ENCODE measurements around the gene ST8SIA2.

The ST8SIA2 gene

DNA sequence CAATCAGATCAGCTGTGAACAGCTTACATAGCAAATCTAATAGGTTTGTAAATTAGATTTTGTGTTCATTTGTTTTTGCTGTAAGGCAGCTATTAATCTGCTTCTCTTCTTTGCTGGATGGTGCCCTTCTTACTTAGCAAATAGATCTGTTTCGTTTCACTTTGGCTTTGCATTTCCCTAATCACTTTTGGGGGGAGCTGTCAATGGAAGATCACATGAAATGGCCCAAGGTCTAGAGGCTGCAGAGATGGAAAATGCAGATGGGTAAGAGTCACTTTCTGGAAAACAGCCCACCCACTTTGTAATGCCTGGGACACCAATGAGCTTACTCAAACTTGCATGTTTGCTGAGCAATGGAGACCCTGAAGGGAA, 36.4 kb downstream of the ST8SIA2 start:
- Histone ChIP-seq H3K27me3 (replicated peaks; ENCODE audit: control insufficient read depth, insufficient read depth, low read length, poor library complexity, severe bottlenecking) (no peaks in the 10 kb centered on the region), H3K4me3 (ENCODE audit: insufficient read depth, low read depth, low read length, poor library complexity, severe bottlenecking) (no peak overlapping the region), H3K4me1 (ENCODE audit: control insufficient read depth, insufficient read depth, low read length, poor library complexity, severe bottlenecking) (no peaks in the 10 kb centered on the region), H3K9me3 (ENCODE audit: control insufficient read depth, low read length) (no peaks in the 10 kb centered on the region), H3K27ac (ENCODE audit: insufficient read depth, low read length, poor library complexity, severe bottlenecking) (no peak overlapping the region), H3K36me3 (ENCODE audit: control insufficient read depth, insufficient read depth, low read length) (no peaks in the 10 kb centered on the region)
- DNase-seq = no peak

DNA sequence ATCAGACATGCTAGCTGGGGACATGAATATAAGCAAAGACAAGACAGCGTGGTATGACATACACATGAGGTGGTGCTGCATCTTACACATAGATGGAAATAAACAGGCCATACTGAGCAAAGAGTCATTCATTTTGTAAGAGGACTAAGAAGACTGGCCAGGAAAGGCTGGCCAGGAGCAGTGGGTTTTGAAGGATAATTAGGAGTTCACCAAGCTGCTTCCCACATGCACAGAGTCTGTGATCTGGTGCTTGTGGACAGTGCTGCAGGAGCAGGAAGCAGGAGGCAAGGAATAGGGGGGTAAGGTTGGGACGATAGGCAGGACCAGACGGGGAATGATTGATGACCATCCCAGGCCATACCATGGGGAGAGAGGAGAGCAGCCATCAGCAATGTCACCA, 41.5 kb downstream of the ST8SIA2 start:
- Histone ChIP-seq H3K4me3 (ENCODE audit: insufficient read depth, low read depth, low read length, poor library complexity, severe bottlenecking) (no peak overlapping the region), H3K36me3 (ENCODE audit: control insufficient read depth, insufficient read depth, low read length) (no peaks in the 10 kb centered on the region), H3K27me3 (replicated peaks; ENCODE audit: control insufficient read depth, insufficient read depth, low read length, poor library complexity, severe bottlenecking) (no peaks in the 10 kb centered on the region), H3K4me1 (ENCODE audit: control insufficient read depth, insufficient read depth, low read length, poor library complexity, severe bottlenecking) (no peaks in the 10 kb centered on the region), H3K27ac (ENCODE audit: insufficient read depth, low read length, poor library complexity, severe bottlenecking) (no peak overlapping the region), H3K9me3 (ENCODE audit: control insufficient read depth, low read length) (no peaks in the 10 kb centered on the region)
- DNase-seq = no peak

DNA sequence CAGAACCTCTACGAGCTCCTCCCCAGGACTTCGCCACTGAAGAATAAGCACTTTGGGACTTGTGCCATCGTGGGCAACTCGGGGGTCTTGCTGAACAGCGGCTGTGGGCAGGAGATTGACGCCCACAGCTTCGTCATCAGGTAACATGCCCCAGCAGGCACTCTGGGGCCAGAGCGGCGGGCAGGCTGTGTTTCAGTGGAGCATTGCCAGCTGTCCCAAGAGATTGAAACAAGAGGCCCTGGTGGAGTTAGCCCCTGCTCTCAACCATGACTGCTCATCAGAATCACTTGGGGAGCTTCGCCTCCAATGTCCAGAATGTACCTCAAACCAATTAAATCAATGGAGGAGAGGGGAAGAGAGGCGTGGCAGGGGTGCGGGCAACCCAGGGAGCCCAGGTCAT, 44.8 kb downstream of the ST8SIA2 start:
- H3K27ac ChIP-seq (ENCODE audit: insufficient read depth, low read length, poor library complexity, severe bottlenecking) = no peak overlapping the region
- no peak overlapping the region for H3K4me3 ChIP-seq (ENCODE audit: insufficient read depth, low read depth, low read length, poor library complexity, severe bottlenecking)
- H3K4me1 ChIP-seq (ENCODE audit: control insufficient read depth, insufficient read depth, low read length, poor library complexity, severe bottlenecking) = no peaks in the 10 kb centered on the region
- no peaks in the 10 kb centered on the region for H3K9me3 ChIP-seq (ENCODE audit: control insufficient read depth, low read length)
- DNase-seq = no peak
- H3K27me3 ChIP-seq (replicated peaks; ENCODE audit: control insufficient read depth, insufficient read depth, low read length, poor library complexity, severe bottlenecking) = no peaks in the 10 kb centered on the region
- no peaks in the 10 kb centered on the region for H3K36me3 ChIP-seq (ENCODE audit: control insufficient read depth, insufficient read depth, low read length)

DNA sequence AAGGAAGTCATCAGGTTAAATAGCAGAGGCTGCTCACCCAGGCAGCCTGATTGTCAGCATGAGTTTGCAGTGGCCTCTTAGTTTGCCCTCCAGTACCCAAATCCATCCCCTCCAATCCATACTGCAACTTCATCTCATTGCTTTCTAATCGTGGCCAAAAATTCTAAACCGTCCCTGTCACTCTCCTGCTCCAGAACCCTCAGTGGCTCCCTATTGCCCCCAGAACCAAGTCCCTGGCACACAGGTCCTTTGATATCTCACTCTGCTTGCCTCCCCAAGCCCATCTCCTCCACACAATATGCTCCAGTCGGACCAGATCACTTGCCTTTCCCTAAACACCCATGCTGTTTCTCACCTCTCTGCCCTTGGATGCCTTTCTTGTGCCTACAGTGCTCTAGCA, 49.7 kb downstream of the ST8SIA2 start:
- Histone ChIP-seq H3K27me3 (replicated peaks; ENCODE audit: control insufficient read depth, insufficient read depth, low read length, poor library complexity, severe bottlenecking) (no peaks in the 10 kb centered on the region), H3K4me3 (ENCODE audit: insufficient read depth, low read depth, low read length, poor library complexity, severe bottlenecking) (no peak overlapping the region), H3K36me3 (ENCODE audit: control insufficient read depth, insufficient read depth, low read length) (no peaks in the 10 kb centered on the region), H3K9me3 (ENCODE audit: control insufficient read depth, low read length) (no peaks in the 10 kb centered on the region), H3K27ac (ENCODE audit: insufficient read depth, low read length, poor library complexity, severe bottlenecking) (no peak overlapping the region), H3K4me1 (ENCODE audit: control insufficient read depth, insufficient read depth, low read length, poor library complexity, severe bottlenecking) (no peaks in the 10 kb centered on the region)
- no peak for DNase-seq

DNA sequence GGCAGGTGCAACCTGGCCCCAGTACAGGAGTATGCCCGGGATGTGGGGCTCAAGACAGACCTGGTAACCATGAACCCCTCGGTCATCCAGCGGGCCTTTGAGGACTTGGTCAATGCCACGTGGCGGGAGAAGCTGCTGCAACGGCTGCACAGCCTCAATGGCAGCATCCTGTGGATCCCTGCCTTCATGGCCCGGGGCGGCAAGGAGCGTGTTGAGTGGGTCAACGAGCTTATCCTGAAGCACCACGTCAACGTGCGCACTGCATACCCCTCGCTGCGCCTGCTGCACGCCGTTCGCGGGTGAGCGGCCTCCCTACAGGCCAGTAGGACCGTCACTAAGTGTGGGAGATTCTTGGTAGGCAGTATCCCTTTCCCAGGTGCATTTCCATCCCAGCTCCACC, 51.0 kb downstream of the ST8SIA2 start:
- no peaks in the 10 kb centered on the region for H3K36me3 ChIP-seq (ENCODE audit: control insufficient read depth, insufficient read depth, low read length)
- H3K27ac ChIP-seq (ENCODE audit: insufficient read depth, low read length, poor library complexity, severe bottlenecking) = no peak overlapping the region
- no peak for DNase-seq
- no peak overlapping the region for H3K4me3 ChIP-seq (ENCODE audit: insufficient read depth, low read depth, low read length, poor library complexity, severe bottlenecking)
- H3K27me3 ChIP-seq (replicated peaks; ENCODE audit: control insufficient read depth, insufficient read depth, low read length, poor library complexity, severe bottlenecking) = no peaks in the 10 kb centered on the region
- no peaks in the 10 kb centered on the region for H3K4me1 ChIP-seq (ENCODE audit: control insufficient read depth, insufficient read depth, low read length, poor library complexity, severe bottlenecking)
- H3K9me3 ChIP-seq (ENCODE audit: control insufficient read depth, low read length) = no peaks in the 10 kb centered on the region

DNA sequence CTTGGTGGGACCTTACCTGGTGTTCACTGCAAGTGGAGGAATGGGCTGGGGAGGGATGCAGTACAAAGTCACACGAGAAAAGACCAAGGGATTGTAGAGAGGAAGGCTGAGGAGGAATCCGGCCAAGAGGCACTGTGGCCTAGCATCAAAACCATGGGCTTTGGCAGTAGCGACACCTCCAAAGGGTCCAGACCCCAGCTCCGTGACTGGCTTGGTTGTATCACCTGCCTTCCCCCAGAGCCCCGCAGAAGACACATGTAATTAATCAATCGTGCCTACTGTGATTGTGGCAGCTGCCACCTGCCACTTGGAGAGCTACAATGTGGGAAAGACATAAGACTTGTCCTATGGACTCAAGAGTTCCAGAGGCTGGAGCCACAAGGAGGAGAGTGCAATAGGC, 54.7 kb downstream of the ST8SIA2 start:
- Histone ChIP-seq H3K4me3 (ENCODE audit: insufficient read depth, low read depth, low read length, poor library complexity, severe bottlenecking) (no peak overlapping the region), H3K9me3 (ENCODE audit: control insufficient read depth, low read length) (no peaks in the 10 kb centered on the region), H3K27me3 (replicated peaks; ENCODE audit: control insufficient read depth, insufficient read depth, low read length, poor library complexity, severe bottlenecking) (no peaks in the 10 kb centered on the region), H3K36me3 (ENCODE audit: control insufficient read depth, insufficient read depth, low read length) (no peaks in the 10 kb centered on the region), H3K27ac (ENCODE audit: insufficient read depth, low read length, poor library complexity, severe bottlenecking) (no peak overlapping the region), H3K4me1 (ENCODE audit: control insufficient read depth, insufficient read depth, low read length, poor library complexity, severe bottlenecking) (no peaks in the 10 kb centered on the region)
- no peak for DNase-seq

- no peak overlapping the region for H3K4me3 ChIP-seq (ENCODE audit: insufficient read depth, low read depth, low read length, poor library complexity, severe bottlenecking)
- no peaks in the 10 kb centered on the region for H3K4me1 ChIP-seq (ENCODE audit: control insufficient read depth, insufficient read depth, low read length, poor library complexity, severe bottlenecking)
- no peaks in the 10 kb centered on the region for H3K36me3 ChIP-seq (ENCODE audit: control insufficient read depth, insufficient read depth, low read length)
- DNase-seq = no peak
- H3K27ac ChIP-seq (ENCODE audit: insufficient read depth, low read length, poor library complexity, severe bottlenecking) = no peak overlapping the region
- H3K27me3 ChIP-seq (replicated peaks; ENCODE audit: control insufficient read depth, insufficient read depth, low read length, poor library complexity, severe bottlenecking) = no peaks in the 10 kb centered on the region
- H3K9me3 ChIP-seq (ENCODE audit: control insufficient read depth, low read length) = no peaks in the 10 kb centered on the region
These were observed 55.8 kb downstream of the ST8SIA2 start for GRCh38 chr15:92449476-92449875.

DNA sequence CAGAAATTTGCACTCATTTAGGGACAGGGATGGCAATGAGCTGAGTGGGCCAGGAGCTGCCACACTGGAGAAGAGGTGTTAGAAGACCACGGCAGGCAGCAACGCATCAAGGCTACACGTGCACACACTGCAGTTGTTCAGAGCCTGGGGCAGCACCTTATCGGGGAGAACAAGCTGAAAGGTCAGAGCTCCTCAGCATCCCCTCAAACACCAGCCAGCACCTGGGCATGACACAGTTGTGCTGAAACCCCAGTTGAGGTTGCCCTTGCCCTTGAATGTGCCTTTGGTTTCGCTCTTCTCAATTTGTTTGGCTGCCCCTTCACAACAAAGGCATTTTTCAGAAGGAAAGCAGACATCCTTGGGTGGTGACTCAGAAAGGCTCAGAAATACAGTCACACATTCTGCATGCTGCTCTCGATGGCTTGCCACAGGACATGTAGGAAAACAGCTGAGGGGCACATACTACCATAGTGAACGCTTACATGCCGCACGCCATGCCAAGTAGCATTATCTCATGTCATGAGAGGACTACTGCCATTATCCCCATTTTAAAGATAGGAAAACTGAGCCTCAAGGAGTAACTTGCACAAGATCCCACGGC, 57.6 kb downstream of the ST8SIA2 start:
- DNase-seq = no peak
- H3K9me3 ChIP-seq (ENCODE audit: control insufficient read depth, low read length) = no peaks in the 10 kb centered on the region
- no peak overlapping the region for H3K4me3 ChIP-seq (ENCODE audit: insufficient read depth, low read depth, low read length, poor library complexity, severe bottlenecking)
- H3K27me3 ChIP-seq (replicated peaks; ENCODE audit: control insufficient read depth, insufficient read depth, low read length, poor library complexity, severe bottlenecking) = no peaks in the 10 kb centered on the region
- H3K27ac ChIP-seq (ENCODE audit: insufficient read depth, low read length, poor library complexity, severe bottlenecking) = no peak overlapping the region
- no peaks in the 10 kb centered on the region for H3K36me3 ChIP-seq (ENCODE audit: control insufficient read depth, insufficient read depth, low read length)
- H3K4me1 ChIP-seq (ENCODE audit: control insufficient read depth, insufficient read depth, low read length, poor library complexity, severe bottlenecking) = no peaks in the 10 kb centered on the region

DNA sequence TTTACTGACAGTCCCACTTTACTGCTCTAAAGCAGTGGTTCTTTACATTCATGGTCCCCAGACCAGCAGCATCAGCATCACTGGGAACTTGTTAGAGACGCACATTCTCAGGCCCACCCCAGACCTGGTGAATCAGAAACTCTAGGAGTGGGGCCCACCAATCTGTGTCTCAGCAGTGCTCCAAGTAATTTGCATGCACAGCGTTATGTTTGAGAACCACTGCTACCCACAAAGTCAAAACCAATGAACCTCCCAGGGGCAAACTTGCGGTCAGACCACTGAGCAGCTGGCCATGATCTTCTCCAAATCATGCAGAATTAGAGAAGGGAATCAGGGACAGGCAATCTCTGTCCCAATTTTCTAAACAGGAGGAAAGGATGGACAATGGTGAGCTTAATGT, 58.5 kb downstream of the ST8SIA2 start:
- H3K9me3 ChIP-seq (ENCODE audit: control insufficient read depth, low read length) = no peaks in the 10 kb centered on the region
- DNase-seq = no peak
- no peak overlapping the region for H3K27ac ChIP-seq (ENCODE audit: insufficient read depth, low read length, poor library complexity, severe bottlenecking)
- no peak overlapping the region for H3K4me3 ChIP-seq (ENCODE audit: insufficient read depth, low read depth, low read length, poor library complexity, severe bottlenecking)
- H3K27me3 ChIP-seq (replicated peaks; ENCODE audit: control insufficient read depth, insufficient read depth, low read length, poor library complexity, severe bottlenecking) = no peaks in the 10 kb centered on the region
- no peaks in the 10 kb centered on the region for H3K36me3 ChIP-seq (ENCODE audit: control insufficient read depth, insufficient read depth, low read length)
- no peaks in the 10 kb centered on the region for H3K4me1 ChIP-seq (ENCODE audit: control insufficient read depth, insufficient read depth, low read length, poor library complexity, severe bottlenecking)

DNA sequence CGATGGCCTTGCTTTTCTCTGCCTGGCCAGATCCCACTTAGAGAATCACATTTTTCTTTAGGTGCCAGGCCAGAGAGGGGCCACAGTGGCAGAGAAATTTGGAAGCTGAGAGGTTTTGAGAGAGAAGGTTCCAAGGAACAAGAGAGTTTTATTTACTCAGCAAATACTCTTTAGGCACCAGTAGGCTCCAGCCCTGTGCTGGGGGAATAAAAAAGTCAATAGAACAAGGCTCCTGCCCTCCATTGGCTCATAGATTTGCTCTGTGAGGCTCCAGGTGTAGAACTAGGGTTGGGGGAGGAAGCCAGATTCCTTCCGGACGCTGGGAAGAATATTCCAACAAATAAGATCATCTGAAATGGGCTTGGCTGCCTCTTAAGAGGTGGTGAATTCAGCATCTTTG, 59.9 kb downstream of the ST8SIA2 start:
- DNase-seq = no peak
- H3K27ac ChIP-seq (ENCODE audit: insufficient read depth, low read length, poor library complexity, severe bottlenecking) = no peak overlapping the region
- H3K4me3 ChIP-seq (ENCODE audit: insufficient read depth, low read depth, low read length, poor library complexity, severe bottlenecking) = no peak overlapping the region
- no peaks in the 10 kb centered on the region for H3K9me3 ChIP-seq (ENCODE audit: control insufficient read depth, low read length)
- no peaks in the 10 kb centered on the region for H3K4me1 ChIP-seq (ENCODE audit: control insufficient read depth, insufficient read depth, low read length, poor library complexity, severe bottlenecking)
- no peaks in the 10 kb centered on the region for H3K27me3 ChIP-seq (replicated peaks; ENCODE audit: control insufficient read depth, insufficient read depth, low read length, poor library complexity, severe bottlenecking)
- no peaks in the 10 kb centered on the region for H3K36me3 ChIP-seq (ENCODE audit: control insufficient read depth, insufficient read depth, low read length)
